Measurements from ENCODE around the gene RAB10. TPM values are rescaled to one million over a fixed set of nuclear protein-coding genes. Genes with fewer than 3 reads are reported as not detected.

The RAB10 gene
- total RNA-seq, 2 donors from 2014 or later, result 115 to 121 TPM

DNA sequence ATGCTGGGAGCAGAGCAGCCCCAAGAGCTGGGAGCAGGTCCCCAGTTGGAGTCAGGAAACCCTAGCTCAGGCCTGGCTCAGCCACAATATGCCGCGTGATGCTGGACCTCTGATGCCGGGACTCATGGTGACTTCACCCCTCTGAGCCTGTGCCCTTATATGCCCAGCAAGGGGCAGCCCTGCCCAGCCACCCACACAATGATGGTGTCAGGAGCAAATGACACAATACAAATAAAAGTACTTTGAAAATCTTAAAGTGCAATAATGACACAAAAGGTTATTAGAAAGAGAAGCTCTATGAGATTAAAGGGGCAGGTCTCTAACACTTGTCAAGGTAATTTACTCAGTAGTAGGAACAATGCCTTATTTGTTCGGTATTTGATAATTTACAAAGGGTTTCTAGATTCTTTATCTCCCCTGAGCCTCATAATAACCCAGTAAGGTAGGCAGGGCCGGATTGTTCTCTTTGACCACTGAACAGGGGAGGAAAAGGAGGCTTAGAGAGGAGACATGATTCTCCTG lies 33.3 kb upstream of the RAB10 start:
- Histone ChIP-seq H3K27ac (ENCODE audit: low read depth, low read length) (no peak overlapping the region), H3K9me3 (ENCODE audit: control insufficient read depth, low read length) (no peaks in the 10 kb centered on the region), H3K4me3 (ENCODE audit: low read length) (no peak overlapping the region), H3K9ac (ENCODE audit: extremely low read depth, low read length, poor library complexity, severe bottlenecking) (no peak overlapping the region), H3K36me3 (ENCODE audit: control insufficient read depth, insufficient read depth, low read length) (no peaks in the 10 kb centered on the region), H3K4me1 (ENCODE audit: control insufficient read depth, insufficient read depth, low read length) (peaks cover 5% of the 10 kb centered on the region), H3K27me3 (ENCODE audit: control insufficient read depth, insufficient read depth, low read length, poor library complexity, severe bottlenecking) (no peaks in the 10 kb centered on the region)
- DNase-seq, result no peak
- TF ChIP-seq, protein P1, sequence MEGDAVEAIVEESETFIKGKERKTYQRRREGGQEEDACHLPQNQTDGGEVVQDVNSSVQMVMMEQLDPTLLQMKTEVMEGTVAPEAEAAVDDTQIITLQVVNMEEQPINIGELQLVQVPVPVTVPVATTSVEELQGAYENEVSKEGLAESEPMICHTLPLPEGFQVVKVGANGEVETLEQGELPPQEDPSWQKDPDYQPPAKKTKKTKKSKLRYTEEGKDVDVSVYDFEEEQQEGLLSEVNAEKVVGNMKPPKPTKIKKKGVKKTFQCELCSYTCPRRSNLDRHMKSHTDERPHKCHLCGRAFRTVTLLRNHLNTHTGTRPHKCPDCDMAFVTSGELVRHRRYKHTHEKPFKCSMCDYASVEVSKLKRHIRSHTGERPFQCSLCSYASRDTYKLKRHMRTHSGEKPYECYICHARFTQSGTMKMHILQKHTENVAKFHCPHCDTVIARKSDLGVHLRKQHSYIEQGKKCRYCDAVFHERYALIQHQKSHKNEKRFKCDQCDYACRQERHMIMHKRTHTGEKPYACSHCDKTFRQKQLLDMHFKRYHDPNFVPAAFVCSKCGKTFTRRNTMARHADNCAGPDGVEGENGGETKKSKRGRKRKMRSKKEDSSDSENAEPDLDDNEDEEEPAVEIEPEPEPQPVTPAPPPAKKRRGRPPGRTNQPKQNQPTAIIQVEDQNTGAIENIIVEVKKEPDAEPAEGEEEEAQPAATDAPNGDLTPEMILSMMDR (conservative IDR thresholded peaks at IDR 0.05), result no peak
- 70% methylated on average over 5 of the region's 5 CpGs; no CpG with 5 or more reads in 1 of the 2 experiments for WGBS, 2 experiments (ENCODE audit: insufficient coverage in 1 of 2, insufficient read length in 1 of 2)
- Mint-ChIP-seq H3K27ac (no peak overlapping the region), H3K4me3 (no peak overlapping the region), H3K27me3 (ENCODE audit: insufficient read depth) (no peaks in the 10 kb centered on the region), H3K36me3 (ENCODE audit: low read depth) (no peaks in the 10 kb centered on the region), H3K4me1 (peaks cover 9% of the 10 kb centered on the region), H3K9me3 (no peaks in the 10 kb centered on the region)

GRCh38 chr2:26001743-26002351 lies 32.0 kb upstream of the RAB10 start:
- no peak overlapping the region for H3K4me3 Mint-ChIP-seq
- WGBS, 2 experiments (ENCODE audit: insufficient coverage in 1 of 2, insufficient read length in 1 of 2), result 89 to 94% methylated on average over 2 to 4 of the region's 4 CpGs
- H3K36me3 Mint-ChIP-seq (ENCODE audit: low read depth), result no peaks in the 10 kb centered on the region
- Histone ChIP-seq H3K27ac (ENCODE audit: low read depth, low read length) (no peak overlapping the region), H3K9ac (ENCODE audit: extremely low read depth, low read length, poor library complexity, severe bottlenecking) (no peak overlapping the region), H3K9me3 (ENCODE audit: control insufficient read depth, low read length) (no peaks in the 10 kb centered on the region), H3K36me3 (ENCODE audit: control insufficient read depth, insufficient read depth, low read length) (no peaks in the 10 kb centered on the region), H3K27me3 (ENCODE audit: control insufficient read depth, insufficient read depth, low read length, poor library complexity, severe bottlenecking) (no peaks in the 10 kb centered on the region), H3K4me3 (ENCODE audit: low read length) (no peak overlapping the region), H3K4me1 (ENCODE audit: control insufficient read depth, insufficient read depth, low read length) (peaks cover 5% of the 10 kb centered on the region)
- no peak overlapping the region for H3K27ac Mint-ChIP-seq
- DNase-seq, result no peak
- TF ChIP-seq, protein P1 (conservative IDR thresholded peaks at IDR 0.05), result no peak
- no peaks in the 10 kb centered on the region for H3K9me3 Mint-ChIP-seq
- H3K27me3 Mint-ChIP-seq (ENCODE audit: insufficient read depth), result no peaks in the 10 kb centered on the region
- H3K4me1 Mint-ChIP-seq, result peaks cover 9% of the 10 kb centered on the region

DNA sequence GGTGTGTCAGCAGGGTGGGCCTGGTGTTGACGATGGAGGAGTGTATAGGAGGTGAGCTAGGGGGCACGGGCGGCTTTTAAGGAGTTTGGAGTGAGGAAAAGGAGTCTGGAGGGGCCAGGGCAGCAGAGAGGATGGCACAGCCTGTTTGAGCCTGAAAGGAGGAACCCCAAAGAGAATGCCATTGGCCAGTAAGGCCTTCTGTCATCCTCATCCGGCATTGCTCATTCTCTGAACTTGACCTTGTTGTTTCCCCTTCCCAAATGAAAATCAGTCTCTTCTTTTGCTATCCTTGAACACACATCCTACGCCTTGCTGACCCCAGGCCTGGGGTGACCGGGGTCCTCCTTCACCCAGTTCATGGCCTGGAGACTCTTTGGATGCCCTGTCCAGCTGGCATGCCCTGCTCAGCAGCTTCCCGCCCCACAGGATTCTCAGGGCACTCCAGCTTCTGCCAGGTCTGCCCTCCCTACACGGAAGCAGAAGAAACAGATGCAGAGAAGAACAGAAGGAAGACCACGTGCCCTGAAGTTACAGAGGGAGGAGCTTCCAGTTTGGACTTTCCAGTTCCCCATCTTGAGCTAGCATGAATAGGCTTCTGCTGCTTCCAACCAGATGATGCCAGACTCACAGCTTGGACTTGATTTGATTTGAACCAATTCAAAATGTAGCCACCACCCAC lies 31.1 kb upstream of the RAB10 start:
- no peaks in the 10 kb centered on the region for H3K36me3 Mint-ChIP-seq (ENCODE audit: low read depth)

More for the DNA sequence above, 31.1 kb upstream of the RAB10 start:
- Mint-ChIP-seq H3K9me3 (no peaks in the 10 kb centered on the region), H3K4me3 (no peak overlapping the region), H3K4me1 (peaks cover 6% of the 10 kb centered on the region), H3K27ac (no peak overlapping the region), H3K27me3 (ENCODE audit: insufficient read depth) (no peaks in the 10 kb centered on the region)
- Histone ChIP-seq H3K9me3 (ENCODE audit: control insufficient read depth, low read length) (no peaks in the 10 kb centered on the region), H3K9ac (ENCODE audit: extremely low read depth, low read length, poor library complexity, severe bottlenecking) (no peak overlapping the region), H3K27me3 (ENCODE audit: control insufficient read depth, insufficient read depth, low read length, poor library complexity, severe bottlenecking) (no peaks in the 10 kb centered on the region), H3K36me3 (ENCODE audit: control insufficient read depth, insufficient read depth, low read length) (no peaks in the 10 kb centered on the region), H3K4me1 (ENCODE audit: control insufficient read depth, insufficient read depth, low read length) (peaks cover 5% of the 10 kb centered on the region), H3K4me3 (ENCODE audit: low read length) (no peak overlapping the region), H3K27ac (ENCODE audit: low read depth, low read length) (no peak overlapping the region)
- 94% methylated on average over 7 to 9 of the region's 9 CpGs for WGBS, 2 experiments (ENCODE audit: insufficient coverage in 1 of 2, insufficient read length in 1 of 2)
- TF ChIP-seq, protein P1 (conservative IDR thresholded peaks at IDR 0.05), result no peak
- DNase-seq, result no peak
